Measurements from ENCODE around the gene ANKS1A. TPM values are rescaled to one million over a fixed set of nuclear protein-coding genes. Genes with fewer than 3 reads are reported as not detected.

ANKS1A gene
- total and polyA plus RNA-seq, 2 of the 4 experiments (the other 2 are of a cell fraction): 7.2 to 7.5 TPM

DNA sequence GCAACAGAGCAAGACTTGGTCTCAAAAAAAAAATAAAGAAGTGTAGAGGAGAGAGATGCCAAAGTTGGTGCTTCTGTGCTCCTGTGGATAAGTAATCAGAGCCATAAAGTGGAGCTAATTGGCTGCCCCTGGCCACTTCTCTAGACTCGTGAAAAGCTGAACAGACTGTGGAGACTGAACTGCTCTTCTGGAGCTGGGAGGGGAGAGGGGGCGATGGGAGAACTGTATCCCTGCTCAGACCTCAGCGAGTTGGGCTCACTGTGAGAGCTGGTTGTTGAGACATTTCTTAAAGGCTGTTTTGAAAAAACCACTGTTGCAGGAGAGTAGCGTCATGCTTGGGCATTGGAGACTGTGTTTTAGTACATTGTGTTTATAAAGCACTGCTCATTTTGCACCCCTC, 126.4 kb downstream of the ANKS1A start:
- Histone ChIP-seq H3K9ac (ENCODE audit: low read depth, low read length) (no peak overlapping the region), H3K4me2 (ENCODE audit: low read depth, low read length) (peak overlapping the region; percentile 15; the same call in 1 of the 2 replicates), H4K5ac (ENCODE audit: low read depth, low read length) (peak overlapping the region; percentile 23; the same call in 1 of the 2 replicates), H2AK9ac (replicated peaks; ENCODE audit: low read depth, low read length, poor library complexity) (no peak overlapping the region), H3K9me1 (ENCODE audit: insufficient read depth, low read length) (peaks cover 19% of the 10 kb centered on the region), H3K79me1 (ENCODE audit: low read depth in 1 of 2, low read length in 2 of 2) (peaks cover 6 to 11% of the 10 kb centered on the region in 2 experiments; a peak in 3 of 4 replicates), H4K91ac (ENCODE audit: insufficient read depth, low read depth, low read length) (no peak overlapping the region), H2AFZ (replicated peaks; ENCODE audit: low read length, poor library complexity) (no peak overlapping the region), H4K8ac (ENCODE audit: low read depth in 2 of 2, low read length in 2 of 2) (peak overlapping the region in 1 of 2 experiments; percentile 49; a peak in 1 of 4 replicates), H2BK120ac (ENCODE audit: low read depth, low read length) (no peak overlapping the region), H3K4ac (ENCODE audit: low read depth, low read length) (peak overlapping the region; percentile 37; the same call in 1 of the 2 replicates), H3K23ac (ENCODE audit: low read depth, low read length) (no peak overlapping the region), H3K14ac (replicated peaks; ENCODE audit: low read depth, low read length) (no peak overlapping the region), H3K27ac (ENCODE audit: insufficient read depth, low read length) (peak overlapping the region; percentile 58; the same call in 1 of the 2 replicates), H2BK20ac (ENCODE audit: low read depth, low read length) (no peak overlapping the region), H2AK5ac (ENCODE audit: low read depth, low read length) (peak overlapping the region; percentile 57; the same call in 1 of the 2 replicates), H3K56ac (ENCODE audit: extremely low read depth, insufficient read depth, low read length) (no peak overlapping the region), H2BK5ac (ENCODE audit: low read depth, low read length, poor library complexity, severe bottlenecking) (peak overlapping the region; percentile 82), H3K4me1 (ENCODE audit: control insufficient read depth, insufficient read depth, low read length) (peaks cover 29% of the 10 kb centered on the region), H3K9me3 (ENCODE audit: control insufficient read depth, insufficient read depth, low read length) (no peaks in the 10 kb centered on the region), H2BK15ac (ENCODE audit: low read depth, low read length) (peak overlapping the region; percentile 24; the same call in 1 of the 3 replicates), H3K36me3 (ENCODE audit: control insufficient read depth, insufficient read depth, low read length) (no peaks in the 10 kb centered on the region), H3K4me3 (ENCODE audit: insufficient read depth, low read depth, low read length) (no peak overlapping the region), H3K18ac (ENCODE audit: low read depth, low read length) (peak overlapping the region; percentile 31; the same call in 1 of the 2 replicates), H4K20me1 (ENCODE audit: insufficient read depth, low read length) (no peaks in the 10 kb centered on the region), H3K27me3 (ENCODE audit: control insufficient read depth, insufficient read depth, low read length) (no peaks in the 10 kb centered on the region)
- ATAC-seq (ENCODE audit: low read depth) (no peak), DNase-seq (no peak)
- dilution Hi-C loops (cut with HindIII; ENCODE audit: low sequenced_read_pairs, unreplicated experiment) (no loop called here), intact Hi-C loops (cut with micrococcal nuclease) (loop anchor here (5.0 kb wide), 1 partner anchor 37 kb away; no protein-coding TSS in a partner anchor), in situ Hi-C loops (cut with MboI; ENCODE audit: low sequenced_read_pairs) (no loop called here)
- no peak for TF ChIP-seq MXI1 (IDR thresholded peaks at IDR 0.05; ENCODE audit: borderline replicate concordance, low read depth, low read length)
- no peak for TF ChIP-seq BHLHE40 (IDR thresholded peaks at IDR 0.05; ENCODE audit: low read depth, low read length)
- TF ChIP-seq, protein P1, sequence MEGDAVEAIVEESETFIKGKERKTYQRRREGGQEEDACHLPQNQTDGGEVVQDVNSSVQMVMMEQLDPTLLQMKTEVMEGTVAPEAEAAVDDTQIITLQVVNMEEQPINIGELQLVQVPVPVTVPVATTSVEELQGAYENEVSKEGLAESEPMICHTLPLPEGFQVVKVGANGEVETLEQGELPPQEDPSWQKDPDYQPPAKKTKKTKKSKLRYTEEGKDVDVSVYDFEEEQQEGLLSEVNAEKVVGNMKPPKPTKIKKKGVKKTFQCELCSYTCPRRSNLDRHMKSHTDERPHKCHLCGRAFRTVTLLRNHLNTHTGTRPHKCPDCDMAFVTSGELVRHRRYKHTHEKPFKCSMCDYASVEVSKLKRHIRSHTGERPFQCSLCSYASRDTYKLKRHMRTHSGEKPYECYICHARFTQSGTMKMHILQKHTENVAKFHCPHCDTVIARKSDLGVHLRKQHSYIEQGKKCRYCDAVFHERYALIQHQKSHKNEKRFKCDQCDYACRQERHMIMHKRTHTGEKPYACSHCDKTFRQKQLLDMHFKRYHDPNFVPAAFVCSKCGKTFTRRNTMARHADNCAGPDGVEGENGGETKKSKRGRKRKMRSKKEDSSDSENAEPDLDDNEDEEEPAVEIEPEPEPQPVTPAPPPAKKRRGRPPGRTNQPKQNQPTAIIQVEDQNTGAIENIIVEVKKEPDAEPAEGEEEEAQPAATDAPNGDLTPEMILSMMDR (conservative IDR thresholded peaks at IDR 0.05; ENCODE audit: low read depth, low read length): no peak
- no peak for TF ChIP-seq FOS (IDR thresholded peaks at IDR 0.05; ENCODE audit: low read depth, low read length)
- no peak for TF ChIP-seq CHD1 (IDR thresholded peaks at IDR 0.05; ENCODE audit: low read depth, low read length)
- CTCF ChIA-PET: interaction anchor here (1.3 kb wide), 1 partner anchor 125 kb away, joined by 3 read pairs; no protein-coding TSS in a partner anchor
- POLR2A ChIA-PET (ENCODE audit: unreplicated experiment): no interaction called here
- 100% methylated on average over 1 of the region's 4 CpGs; no CpG with 5 or more reads in 1 of the 2 experiments for WGBS, 2 experiments (ENCODE audit: extremely low coverage in 2 of 2, insufficient read length in 1 of 2)
- no TSS peak for BruUV-seq (replicated peaks)

All from IMR-90 (cell line).